IMR-90 (cell line): ENCODE measurements around the gene SYTL2. TPM values are rescaled to one million over a fixed set of nuclear protein-coding genes. Genes with fewer than 3 reads are reported as not detected.

Source experiments
- ATAC-seq: fragments of 200-7000 bp; cut with Tn5 transposase; 2 replicates; pipeline ENCODE4 v1.9.1; 2020; ENCODE audit warnings: low read depth, mild to moderate bottlenecking, moderate library complexity
- BruUV-seq: library from RNA; stranded (reverse); fragments of 400-500 nt; replicated peaks from 2 replicates; lab custom pipeline; 2021; lab: Mats Ljungman, UMichigan
- CTCF ChIA-PET: fragments of 300-600 bp; formaldehyde crosslinking; extraction: SDS; loops from one replicate; lab custom pipeline; 2021; ENCODE audit warnings: antibody characterized with exemption; lab: Yijun Ruan, JAX
- POLR2A ChIA-PET: fragments of 300-600 bp; sonication (Branson Sonifier 250); formaldehyde crosslinking; loops from one replicate; lab custom pipeline; 2022; ENCODE audit warnings: antibody characterized with exemption; ENCODE audit not compliant: unreplicated experiment; lab: Charles Lee
- DNase-seq: peaks from one replicate; pipeline ENCODE4 v3.0.0; 2013
- H2AFZ ChIP-seq: replicated peaks from 2 replicates; pipeline ENCODE3; 2013; ENCODE audit warnings: low read length, mild to moderate bottlenecking; ENCODE audit not compliant: poor library complexity
- H2AK5ac ChIP-seq: 2 replicates; pipeline ENCODE4 v1.6.1; 2013; ENCODE audit warnings: low read depth, low read length, inconsistent platforms
- H2AK9ac ChIP-seq: replicated peaks from 2 replicates; pipeline ENCODE3; 2013; ENCODE audit warnings: mild to moderate bottlenecking, low read depth, low read length, moderate library complexity; ENCODE audit not compliant: poor library complexity
- H2BK120ac ChIP-seq: 2 replicates; pipeline ENCODE4 v1.6.1; 2013; ENCODE audit warnings: low read depth, low read length, inconsistent platforms
- H2BK15ac ChIP-seq: 3 replicates; pipeline ENCODE4 v1.6.1; 2013; ENCODE audit warnings: low read depth, low read length, inconsistent platforms
- H2BK20ac ChIP-seq: 2 replicates; pipeline ENCODE4 v1.6.1; 2013; ENCODE audit warnings: low read depth, mild to moderate bottlenecking, inconsistent platforms, low read length, moderate library complexity
- H2BK5ac ChIP-seq: 2 replicates; pipeline ENCODE4 v1.6.1; 2013; ENCODE audit warnings: mild to moderate bottlenecking, low read depth, low read length, inconsistent platforms; ENCODE audit not compliant: poor library complexity, severe bottlenecking
- H3K14ac ChIP-seq: replicated peaks from 2 replicates; pipeline ENCODE4 v1.6.1; 2013; ENCODE audit warnings: low read depth, low read length, inconsistent platforms
- H3K18ac ChIP-seq: 2 replicates; pipeline ENCODE4 v1.6.1; 2013; ENCODE audit warnings: low read depth, low read length, control low read depth
- H3K23ac ChIP-seq: 2 replicates; pipeline ENCODE4 v1.6.1; 2013; ENCODE audit warnings: low read depth, low read length, inconsistent platforms
- H3K27ac ChIP-seq: 2 replicates; pipeline ENCODE4 v1.5.1; 2013; ENCODE audit warnings: mild to moderate bottlenecking, control low read depth, low read length; ENCODE audit not compliant: insufficient read depth
- H3K27me3 ChIP-seq: 2 replicates; pipeline ENCODE4 v1.6.1; 2013; ENCODE audit warnings: low read length; ENCODE audit not compliant: control insufficient read depth, insufficient read depth
- H3K36me3 ChIP-seq: 2 replicates; pipeline ENCODE4 v1.6.1; 2013; ENCODE audit warnings: low read length, mixed read lengths; ENCODE audit not compliant: control insufficient read depth, insufficient read depth
- H3K4ac ChIP-seq: 2 replicates; pipeline ENCODE4 v1.6.1; 2013; ENCODE audit warnings: low read depth, low read length, inconsistent platforms
- H3K4me1 ChIP-seq: 2 replicates; pipeline ENCODE4 v1.6.1; 2013; ENCODE audit warnings: low read length, mixed read lengths; ENCODE audit not compliant: control insufficient read depth, insufficient read depth
- H3K4me2 ChIP-seq: 2 replicates; pipeline ENCODE4 v1.6.1; 2013; ENCODE audit warnings: low read depth, mild to moderate bottlenecking, control low read depth, low read length, moderate library complexity
- H3K4me3 ChIP-seq: 2 replicates; pipeline ENCODE4 v1.5.1; 2013; ENCODE audit warnings: low read depth, mild to moderate bottlenecking, control low read depth, low read length, moderate library complexity; ENCODE audit not compliant: insufficient read depth
- H3K56ac ChIP-seq: 2 replicates; pipeline ENCODE4 v1.6.1; 2013; ENCODE audit warnings: low read length, inconsistent platforms; ENCODE audit not compliant: insufficient read depth; ENCODE audit errors: extremely low read depth
- H3K79me1 ChIP-seq, 2 experiments: 2 replicates each; pipeline ENCODE4 v1.6.1; 2013; ENCODE audit warnings: low read length in 2 of 2, inconsistent platforms in 1 of 2, low read depth in 1 of 2
- H3K9ac ChIP-seq: 2 replicates; pipeline ENCODE4 v1.6.1; 2013; ENCODE audit warnings: low read depth, low read length, control low read depth
- H3K9me1 ChIP-seq: 2 replicates; pipeline ENCODE4 v1.6.1; 2013; ENCODE audit warnings: low read length, inconsistent platforms; ENCODE audit not compliant: insufficient read depth
- H3K9me3 ChIP-seq: 2 replicates; pipeline ENCODE4 v1.6.1; 2013; ENCODE audit warnings: low read length; ENCODE audit not compliant: control insufficient read depth, insufficient read depth
- H4K20me1 ChIP-seq: 2 replicates; pipeline ENCODE4 v1.6.1; 2013; ENCODE audit warnings: low read length, inconsistent platforms; ENCODE audit not compliant: insufficient read depth
- H4K5ac ChIP-seq: 2 replicates; pipeline ENCODE4 v1.6.1; 2013; ENCODE audit warnings: mild to moderate bottlenecking, low read depth, low read length, control low read depth
- H4K8ac ChIP-seq, 2 experiments: 2 replicates each; pipeline ENCODE4 v1.6.1; 2013; ENCODE audit warnings: low read depth in 2 of 2, low read length in 2 of 2, control low read depth in 1 of 2, inconsistent platforms in 1 of 2
- H4K91ac ChIP-seq: 2 replicates; pipeline ENCODE4 v1.6.1; 2013; ENCODE audit warnings: low read depth, low read length, inconsistent platforms; ENCODE audit not compliant: insufficient read depth
- BHLHE40 ChIP-seq: fragments of 150-350 bp; IDR thresholded peaks from 2 replicates; pipeline ENCODE4 v1.6.1; 2016; ENCODE audit warnings: mild to moderate bottlenecking, low read depth, low read length
- CEBPB ChIP-seq: IDR thresholded peaks from 2 replicates; pipeline ENCODE4 v1.6.1; 2012; ENCODE audit warnings: low read depth, low read length, improper control_type of control experiment
- FOS ChIP-seq: fragments of 150-350 bp; IDR thresholded peaks from 2 replicates; pipeline ENCODE4 v1.6.1; 2016; ENCODE audit warnings: low read depth, low read length
- MAFK ChIP-seq: IDR thresholded peaks from 2 replicates; pipeline ENCODE4 v1.6.1; 2012; ENCODE audit warnings: low read depth, low read length, improper control_type of control experiment
- MXI1 ChIP-seq: IDR thresholded peaks from 2 replicates; pipeline ENCODE4 v1.6.1; 2012; ENCODE audit warnings: low read depth, mild to moderate bottlenecking, low read length, moderate library complexity, borderline replicate concordance
- NFE2L2 ChIP-seq: fragments of 150-350 bp; IDR thresholded peaks from 2 replicates; pipeline ENCODE4 v1.6.1; 2016; ENCODE audit warnings: low read depth, mild to moderate bottlenecking, low read length
- POLR2A ChIP-seq: IDR thresholded peaks from 2 replicates; pipeline ENCODE4 v1.6.1; 2012; ENCODE audit warnings: mild to moderate bottlenecking, low read depth, low read length
- RAD21 ChIP-seq: IDR thresholded peaks from 2 replicates; pipeline ENCODE4 v1.6.1; 2012; ENCODE audit warnings: low read length, improper control_type of control experiment
- SMC3 ChIP-seq: fragments of 150-350 bp; IDR thresholded peaks from 2 replicates; pipeline ENCODE4 v1.6.1; 2016; ENCODE audit warnings: low read depth, mild to moderate bottlenecking, antibody characterized with exemption, low read length, moderate library complexity
- WGBS, 2 experiments: methylation state at CpG; one replicate each; pipeline versions ENCODE4 v1.1.5 to v1.1.7; 2013; ENCODE audit warnings: missing lambda C conversion rate in 2 of 2; ENCODE audit not compliant: insufficient read length in 1 of 2; ENCODE audit errors: extremely low coverage in 2 of 2; 5-methylcytosine and 5-hydroxymethylcytosine counted together
- dilution Hi-C: fragments of 300-500 bp; cut with HindIII; formaldehyde crosslinking; loops from one replicate; pipeline ENCODE4 v1.14.3; 2018; ENCODE audit warnings: low sequenced_read_pairs; ENCODE audit not compliant: unreplicated experiment
- in situ Hi-C: fragments of 300-500 bp; cut with MboI; formaldehyde crosslinking; loops from 3 replicates; pipeline ENCODE4 v1.14.3; 2019; ENCODE audit warnings: low sequenced_read_pairs, inconsistent platforms, mixed read lengths
- intact Hi-C: fragments of 100-400 bp; cut with micrococcal nuclease; formaldehyde crosslinking; loops from 2 replicates; pipeline ENCODE4 v1.10.0; 2022
- polyA plus RNA-seq, 3 experiments: library from polyadenylated mRNA; depleted of rRNA; stranded (reverse); fragments of >200 nt; gene quantifications; 2 replicates each; pipeline ENCODE4 v1.2.3, GENCODE V29; 2012; ENCODE audit warnings: low replicate concordance in 1 of 3
- total RNA-seq: library from RNA; depleted of rRNA; stranded (reverse); fragments of >200 nt; gene quantifications from 2 replicates; pipeline ENCODE4 v1.2.3, GENCODE V29; 2012
- TF ChIP-seq, protein P1 (sequence below): conservative IDR thresholded peaks from 2 replicates; pipeline ENCODE4 v1.5.1; 2012; ENCODE audit warnings: mild to moderate bottlenecking, low read depth, low read length, improper control_type of control experiment

The SYTL2 gene
- total and polyA plus RNA-seq, 2 of the 4 experiments (the other 2 are of a cell fraction): 45.2 to 70.0 TPM

GRCh38 chr11:85771568-85771967, 39.4 kb downstream of the SYTL2 start:
- H3K27me3 ChIP-seq: no peaks in the 10 kb centered on the region
- H3K79me1 ChIP-seq: peaks cover 20 to 28% of the 10 kb centered on the region in 2 experiments
- H3K23ac ChIP-seq: 0 out of 2 replicates have a peak overlapping the region, but pooled peaks have one; percentile 16
- DNase-seq: no peak
- no peak overlapping the region for H2AFZ ChIP-seq
- peak overlapping the region; percentile 88 for H2BK120ac ChIP-seq
- peak overlapping the region; percentile 75 for H4K91ac ChIP-seq
- in situ Hi-C loops (no loop called here), intact Hi-C loops (no loop called here), dilution Hi-C loops (no loop called here)
- no TSS peak for BruUV-seq
- no peak overlapping the region for H2BK5ac ChIP-seq
- ATAC-seq: no peak
- H3K4me3 ChIP-seq: no peak overlapping the region
- peak overlapping the region; percentile 70 for H2AK5ac ChIP-seq
- TF ChIP-seq, protein P1, sequence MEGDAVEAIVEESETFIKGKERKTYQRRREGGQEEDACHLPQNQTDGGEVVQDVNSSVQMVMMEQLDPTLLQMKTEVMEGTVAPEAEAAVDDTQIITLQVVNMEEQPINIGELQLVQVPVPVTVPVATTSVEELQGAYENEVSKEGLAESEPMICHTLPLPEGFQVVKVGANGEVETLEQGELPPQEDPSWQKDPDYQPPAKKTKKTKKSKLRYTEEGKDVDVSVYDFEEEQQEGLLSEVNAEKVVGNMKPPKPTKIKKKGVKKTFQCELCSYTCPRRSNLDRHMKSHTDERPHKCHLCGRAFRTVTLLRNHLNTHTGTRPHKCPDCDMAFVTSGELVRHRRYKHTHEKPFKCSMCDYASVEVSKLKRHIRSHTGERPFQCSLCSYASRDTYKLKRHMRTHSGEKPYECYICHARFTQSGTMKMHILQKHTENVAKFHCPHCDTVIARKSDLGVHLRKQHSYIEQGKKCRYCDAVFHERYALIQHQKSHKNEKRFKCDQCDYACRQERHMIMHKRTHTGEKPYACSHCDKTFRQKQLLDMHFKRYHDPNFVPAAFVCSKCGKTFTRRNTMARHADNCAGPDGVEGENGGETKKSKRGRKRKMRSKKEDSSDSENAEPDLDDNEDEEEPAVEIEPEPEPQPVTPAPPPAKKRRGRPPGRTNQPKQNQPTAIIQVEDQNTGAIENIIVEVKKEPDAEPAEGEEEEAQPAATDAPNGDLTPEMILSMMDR: no peak
- TF ChIP-seq FOS (no peak), SMC3 (no peak), CEBPB (no peak), POLR2A (no peak), RAD21 (no peak), MXI1 (no peak), NFE2L2 (no peak), MAFK (no peak), BHLHE40 (no peak)
- no peaks in the 10 kb centered on the region for H4K20me1 ChIP-seq
- H3K9ac ChIP-seq: no peak overlapping the region
- peak overlapping the region; percentile 35; the same call in 1 of the 2 replicates for H4K5ac ChIP-seq
- no peak overlapping the region for H3K4me2 ChIP-seq
- peaks cover 8% of the 10 kb centered on the region; the same call in 1 of the 2 replicates for H3K9me3 ChIP-seq
- ChIA-PET POLR2A (no interaction called here), CTCF (interaction anchor here (1.0 kb wide), 1 partner anchor 16 kb away, joined by 3 read pairs; no protein-coding TSS in a partner anchor)
- H3K18ac ChIP-seq: peak overlapping the region; percentile 61; the same call in 1 of the 2 replicates
- H3K36me3 ChIP-seq: peaks cover 3% of the 10 kb centered on the region; the same call in 1 of the 2 replicates
- WGBS, 2 experiments: no CpG with 5 or more reads among the region's 3 CpGs
- H3K56ac ChIP-seq: 0 out of 2 replicates have a peak overlapping the region, but pooled peaks have one; percentile 53
- peak overlapping the region; percentile 78 for H3K14ac ChIP-seq
- peaks cover 11% of the 10 kb centered on the region; the same call in 1 of the 2 replicates for H3K9me1 ChIP-seq
- peak overlapping the region; percentile 62 to 72; a peak in 3 of 4 replicates for H4K8ac ChIP-seq
- no peak overlapping the region for H2AK9ac ChIP-seq
- H3K4me1 ChIP-seq: peaks cover 21% of the 10 kb centered on the region
- peak overlapping the region; percentile 92; the same call in 2 of the 3 replicates for H2BK15ac ChIP-seq
- peak overlapping the region; percentile 80; the same call in 1 of the 2 replicates for H3K4ac ChIP-seq
- H3K27ac ChIP-seq: no peak overlapping the region
- H2BK20ac ChIP-seq: peak overlapping the region; percentile 75; the same call in 1 of the 2 replicates
